Tibial artery (tissue), 4 donors: ENCODE measurements around the gene PAQR8.

ENCODE experiments used
- DNase-seq, 2 donors: peaks; one replicate each; pipeline ENCODE4 v3.0.0-alpha.2; 2019
- H3K27ac ChIP-seq, 2 donors: fragments of 200-600 bp; sonication (generic) in 1 of 2; 1 replicate in 1 of 2; 2 replicates in 1 of 2; pipeline ENCODE4 v1.5.1; 2018 to 2019; ENCODE audit warnings: mild to moderate bottlenecking in 1 of 2
- H3K27me3 ChIP-seq, 2 donors: fragments of 200-600 bp; sonication (generic) in 1 of 2; one replicate each; pipeline versions ENCODE4 v1.5.1 to v1.6.0; 2016 to 2019
- H3K36me3 ChIP-seq, 3 donors: fragments of 200-600 bp; sonication (generic) in 2 of 3; one replicate each; pipeline ENCODE4 v1.5.1; 2016 to 2019; ENCODE audit warnings: mild to moderate bottlenecking in 2 of 3
- H3K4me1 ChIP-seq, 4 donors: fragments of 200-600 bp; sonication (generic) in 2 of 4; 1 replicate in 3 of 4; 2 replicates in 1 of 4; pipeline ENCODE4 v1.5.1; 2016 to 2019
- H3K4me3 ChIP-seq, 2 donors: fragments of 200-600 bp; sonication (generic) in 1 of 2; 1 replicate in 1 of 2; 2 replicates in 1 of 2; pipeline ENCODE4 v1.5.1; 2018 to 2019; ENCODE audit warnings: mild to moderate bottlenecking in 2 of 2
- H3K9me3 ChIP-seq, 3 donors: fragments of 200-600 bp; sonication (generic) in 1 of 3; one replicate each; pipeline ENCODE4 v1.5.1; 2016 to 2019
- CTCF ChIP-seq, 2 experiments: fragments of 200-600 bp in 1 of 2; fragments of 450-650 bp in 1 of 2; IDR thresholded peaks; one replicate each; pipeline ENCODE4 v1.5.1; 2017 to 2019; ENCODE audit warnings: antibody characterized with exemption in 2 of 2, mild to moderate bottlenecking in 1 of 2, moderate library complexity in 1 of 2
- intact Hi-C: fragments of 100-400 bp; cut with DNase I; formaldehyde crosslinking; loops from one replicate; pipeline ENCODE4 v1.15.0; 2023; ENCODE audit warnings: low total_unique reads

Gene PAQR8

GRCh38 chr6:52364480-52365166 is 2.7 kb downstream of the PAQR8 start:
- DNase-seq: no peak
- TF ChIP-seq CTCF (IDR thresholded peaks at IDR 0.05): no peak
- Histone ChIP-seq H3K36me3 (no peaks in the 10 kb centered on the region), H3K27me3 (no peaks in the 10 kb centered on the region), H3K4me3 (no peak overlapping the region), H3K27ac (no peak overlapping the region), H3K4me1 (peaks cover 0 to 12% (median 5%) of the 10 kb centered on the region in 4 donors), H3K9me3 (no peaks in the 10 kb centered on the region)
- intact Hi-C loops: loop anchor here (5.0 kb wide), 2 partner anchors 58 to 82 kb away; partner anchors contain the start of genes EFHC1 and MCM3

DNA sequence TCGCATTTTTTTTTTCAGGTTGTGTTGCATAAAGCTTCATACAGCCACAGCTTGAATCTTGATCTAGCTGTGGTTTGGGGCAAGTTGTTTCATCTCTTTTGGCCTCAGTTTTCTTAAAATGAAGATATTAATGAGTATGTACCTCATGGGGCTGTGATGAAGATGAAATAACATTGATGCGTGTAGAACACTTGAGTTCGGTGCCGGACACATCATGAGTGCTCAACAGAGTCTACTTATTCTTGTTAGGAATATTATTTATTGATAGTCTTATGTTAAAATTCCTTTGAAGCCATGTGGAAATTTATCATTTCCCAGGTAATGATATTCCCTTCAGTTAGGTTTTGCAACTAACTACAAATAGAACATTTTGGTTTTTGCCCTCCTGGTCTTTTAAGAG is 3.4 kb downstream of the PAQR8 start:
- Histone ChIP-seq H3K4me3 (no peak overlapping the region), H3K4me1 (peaks cover 0 to 12% (median 5%) of the 10 kb centered on the region in 4 donors), H3K27me3 (no peaks in the 10 kb centered on the region), H3K9me3 (no peaks in the 10 kb centered on the region), H3K27ac (no peak overlapping the region), H3K36me3 (no peaks in the 10 kb centered on the region)
- TF ChIP-seq CTCF (IDR thresholded peaks at IDR 0.05): no peak
- intact Hi-C loops: no loop called here
- DNase-seq: no peak

DNA sequence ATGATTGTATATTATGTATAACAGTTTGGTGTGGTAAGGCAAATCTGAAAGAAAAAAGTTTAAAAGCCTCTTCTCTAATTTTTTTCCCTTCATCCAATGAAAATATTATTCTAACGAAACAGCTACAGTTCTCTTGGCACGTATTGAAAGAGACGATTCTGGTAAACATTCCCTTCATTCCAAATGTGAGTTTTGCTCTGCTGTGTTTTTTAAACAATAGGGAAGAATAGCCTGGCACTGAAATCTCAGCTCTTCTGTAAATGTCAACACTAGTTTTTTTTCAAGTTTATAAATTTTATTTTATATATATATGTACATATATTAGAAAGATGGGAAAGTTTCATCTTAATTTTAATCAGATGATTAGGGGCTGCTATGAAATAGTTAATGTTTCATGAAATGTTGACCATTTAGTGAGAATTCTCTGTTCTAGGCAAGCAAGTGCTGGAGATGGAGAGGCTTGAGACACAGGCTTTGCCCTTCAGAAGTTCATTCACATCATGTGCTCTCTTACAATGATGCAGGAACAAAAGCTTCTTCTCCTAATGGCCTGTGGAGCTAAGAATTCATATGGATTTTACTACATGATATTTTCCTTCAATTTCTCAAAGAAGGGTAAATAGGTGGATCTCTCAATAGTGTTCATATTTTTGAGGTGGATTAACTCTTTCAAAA is 4.1 kb downstream of the PAQR8 start:
- Histone ChIP-seq H3K4me3 (no peak overlapping the region), H3K27me3 (no peaks in the 10 kb centered on the region), H3K27ac (no peak overlapping the region), H3K4me1 (peaks cover 0 to 12% (median 5%) of the 10 kb centered on the region in 4 donors), H3K36me3 (no peaks in the 10 kb centered on the region), H3K9me3 (no peaks in the 10 kb centered on the region)
- no peak for DNase-seq
- intact Hi-C loops: no loop called here
- no peak for TF ChIP-seq CTCF (IDR thresholded peaks at IDR 0.05)

DNA sequence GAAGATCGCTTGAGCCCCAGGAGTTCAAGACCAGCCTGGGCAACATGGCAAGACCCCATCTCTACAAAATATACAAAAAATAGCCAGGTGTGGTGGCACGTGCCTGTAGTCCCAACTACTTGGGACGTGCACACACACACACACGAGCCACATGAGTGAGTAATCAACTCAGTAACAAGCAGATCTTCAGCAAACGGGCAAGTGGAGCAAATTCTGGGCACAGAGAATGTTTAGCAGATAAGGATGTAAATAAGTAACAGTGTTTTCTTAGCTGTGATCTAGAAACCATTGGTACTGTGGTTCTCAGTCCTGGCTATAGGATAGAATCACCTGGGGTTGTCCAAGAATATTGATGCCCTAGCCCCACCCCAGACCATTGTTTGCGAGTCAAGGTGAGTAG is 6.1 kb downstream of the PAQR8 start:
- H3K36me3 ChIP-seq: no peaks in the 10 kb centered on the region
- no peaks in the 10 kb centered on the region for H3K9me3 ChIP-seq
- DNase-seq: no peak
- H3K4me3 ChIP-seq: no peak overlapping the region
- intact Hi-C loops: no loop called here
- no peak for TF ChIP-seq CTCF (IDR thresholded peaks at IDR 0.05)
- H3K4me1 ChIP-seq: peaks cover 0 to 5% (median 2%) of the 10 kb centered on the region in 4 donors
- H3K27ac ChIP-seq: no peak overlapping the region
- H3K27me3 ChIP-seq: no peaks in the 10 kb centered on the region

DNA sequence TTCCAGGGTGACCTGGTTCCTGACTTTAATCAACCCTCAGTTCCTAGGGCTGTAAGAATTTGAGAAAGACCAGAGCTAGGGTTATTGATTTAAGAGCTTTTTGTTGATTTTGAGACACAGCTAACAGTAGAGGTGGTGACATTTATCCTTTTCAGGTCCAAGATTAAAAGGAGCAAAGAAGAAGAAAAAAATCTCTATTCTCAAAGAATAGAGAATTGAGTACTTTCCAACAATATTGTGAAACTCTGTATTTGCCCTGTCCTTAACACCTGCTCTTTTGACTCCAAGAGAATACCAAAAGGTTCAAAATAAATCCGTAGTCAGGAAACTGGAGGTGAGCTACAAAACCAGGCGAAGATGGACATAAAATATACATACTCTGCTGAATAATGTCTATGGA is 7.3 kb downstream of the PAQR8 start:
- H3K4me3 ChIP-seq: no peak overlapping the region
- no peak for DNase-seq
- H3K27me3 ChIP-seq: no peaks in the 10 kb centered on the region
- no peaks in the 10 kb centered on the region for H3K36me3 ChIP-seq
- no peak for TF ChIP-seq CTCF (IDR thresholded peaks at IDR 0.05)
- H3K4me1 ChIP-seq: peaks cover 0 to 3% (median 0%) of the 10 kb centered on the region in 4 donors
- no peak overlapping the region for H3K27ac ChIP-seq
- intact Hi-C loops: no loop called here
- no peaks in the 10 kb centered on the region for H3K9me3 ChIP-seq
